Testis (tissue), 3 donors: ENCODE results near the gene TRAK2. TPM values are rescaled to one million over a fixed set of nuclear protein-coding genes. Genes with fewer than 3 reads are reported as not detected.

Experiments
- DNase-seq: peaks from one replicate; pipeline ENCODE4 v3.0.0-alpha.2; 2019
- H3K27ac ChIP-seq, 2 donors: fragments of 200-600 bp; sonication (generic); one replicate each; pipeline ENCODE4 v1.5.1; 2019
- H3K27me3 ChIP-seq: fragments of 200-600 bp; sonication (generic); one replicate; pipeline ENCODE4 v1.5.1; 2019
- H3K36me3 ChIP-seq: fragments of 200-600 bp; sonication (generic); one replicate; pipeline ENCODE4 v1.5.1; 2017; ENCODE audit warnings: low read depth; ENCODE audit errors: missing control alignments
- H3K4me1 ChIP-seq: fragments of 200-600 bp; sonication (generic); one replicate; pipeline ENCODE4 v1.5.1; 2019
- H3K4me3 ChIP-seq, 2 donors: fragments of 200-600 bp; sonication (generic); one replicate each; pipeline ENCODE4 v1.5.1; 2017 to 2019
- H3K9me3 ChIP-seq: fragments of 200-600 bp; sonication (generic); one replicate; pipeline ENCODE4 v1.5.1; 2017
- POLR2A ChIP-seq: fragments of 450-650 bp; IDR thresholded peaks from one replicate; pipeline ENCODE4 v1.6.1; 2017; ENCODE audit warnings: antibody characterized with exemption, mild to moderate bottlenecking, moderate library complexity
- WGBS, 2 donors: methylation state at CpG; one replicate each; pipeline ENCODE4 v1.1.5; 2018; 5-methylcytosine and 5-hydroxymethylcytosine counted together
- intact Hi-C: fragments of 100-400 bp; cut with DNase I; formaldehyde crosslinking; loops from one replicate; pipeline ENCODE4 v1.15.1; 2023; ENCODE audit warnings: low total_unique reads
- polyA plus RNA-seq: library from polyadenylated mRNA; stranded (reverse); fragments of 350-450 nt; fragmentation: Illumina TruSeq; extraction: RNeasy Lipid Tissue Mini Kit (QIAGEN cat#74804); gene quantifications from one replicate; pipeline ENCODE4 v1.2.3, GENCODE V29; 2014; ENCODE audit warnings: low read depth, low replicate concordance; ENCODE audit not compliant: insufficient read depth
- total RNA-seq, 2 donors: library from RNA; depleted of rRNA; stranded (reverse); fragments of >200 nt; gene quantifications; one replicate each; pipeline ENCODE4 v1.2.3, GENCODE V29; 2016
- TF ChIP-seq, protein P1 (sequence below), 3 experiments: fragments of 450-650 bp in 2 of 3; fragments of 200-600 bp in 1 of 3; sonication (generic) in 1 of 3; IDR thresholded peaks; one replicate each; pipeline ENCODE4 v1.5.1; 2016 to 2019; ENCODE audit warnings: antibody characterized with exemption in 3 of 3, mild to moderate bottlenecking in 2 of 3, moderate library complexity in 1 of 3

TRAK2 gene
- total and polyA plus RNA-seq, 3 donors from 2014 or later = 13.7 to 16.7 (median 15.7) TPM

DNA sequence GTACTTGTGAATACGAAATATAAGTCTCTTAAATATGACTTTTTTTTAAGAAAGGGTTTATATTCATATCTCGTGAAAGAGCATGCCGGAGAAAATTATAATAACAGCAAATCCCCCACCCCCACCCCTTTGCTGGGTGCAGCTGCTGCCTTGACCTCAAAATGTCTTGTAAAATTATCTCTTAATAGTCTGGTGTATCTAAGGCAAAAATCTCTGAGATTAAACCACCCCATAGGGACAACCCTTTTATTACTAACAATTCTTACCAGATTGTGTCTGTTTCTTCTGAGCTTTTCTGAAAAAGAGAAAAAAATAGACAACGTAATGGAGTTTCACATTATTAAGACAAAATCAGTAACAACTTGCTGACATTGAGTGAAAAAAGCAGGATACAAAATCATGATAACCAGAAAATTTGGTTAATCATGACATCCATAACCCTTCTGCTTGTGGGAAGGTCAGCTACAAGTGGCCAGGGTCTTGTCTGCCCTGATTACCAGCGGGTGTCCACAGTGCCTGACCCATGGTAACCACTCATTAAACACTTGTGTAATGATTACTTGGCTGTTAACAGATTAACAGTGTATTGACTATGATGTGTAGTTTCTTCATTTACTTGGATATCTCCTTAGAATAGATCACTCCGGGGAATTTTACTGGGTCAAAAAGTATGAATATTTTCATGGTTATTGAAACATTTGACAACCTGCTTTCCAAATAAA lies 1.8 kb upstream of the TRAK2 start:
- intact Hi-C loops = no loop called here
- H3K9me3 ChIP-seq = no peaks in the 10 kb centered on the region
- no peak for TF ChIP-seq POLR2A
- TF ChIP-seq, protein P1, sequence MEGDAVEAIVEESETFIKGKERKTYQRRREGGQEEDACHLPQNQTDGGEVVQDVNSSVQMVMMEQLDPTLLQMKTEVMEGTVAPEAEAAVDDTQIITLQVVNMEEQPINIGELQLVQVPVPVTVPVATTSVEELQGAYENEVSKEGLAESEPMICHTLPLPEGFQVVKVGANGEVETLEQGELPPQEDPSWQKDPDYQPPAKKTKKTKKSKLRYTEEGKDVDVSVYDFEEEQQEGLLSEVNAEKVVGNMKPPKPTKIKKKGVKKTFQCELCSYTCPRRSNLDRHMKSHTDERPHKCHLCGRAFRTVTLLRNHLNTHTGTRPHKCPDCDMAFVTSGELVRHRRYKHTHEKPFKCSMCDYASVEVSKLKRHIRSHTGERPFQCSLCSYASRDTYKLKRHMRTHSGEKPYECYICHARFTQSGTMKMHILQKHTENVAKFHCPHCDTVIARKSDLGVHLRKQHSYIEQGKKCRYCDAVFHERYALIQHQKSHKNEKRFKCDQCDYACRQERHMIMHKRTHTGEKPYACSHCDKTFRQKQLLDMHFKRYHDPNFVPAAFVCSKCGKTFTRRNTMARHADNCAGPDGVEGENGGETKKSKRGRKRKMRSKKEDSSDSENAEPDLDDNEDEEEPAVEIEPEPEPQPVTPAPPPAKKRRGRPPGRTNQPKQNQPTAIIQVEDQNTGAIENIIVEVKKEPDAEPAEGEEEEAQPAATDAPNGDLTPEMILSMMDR (IDR thresholded peaks at IDR 0.05) = no peak
- DNase-seq = no peak
- peak overlapping the region in 1 of 2 donors; percentile 82 for H3K4me3 ChIP-seq
- no peaks in the 10 kb centered on the region for H3K4me1 ChIP-seq
- no peaks in the 10 kb centered on the region for H3K36me3 ChIP-seq
- WGBS, 2 donors = 61 to 70% methylated on average over 6 of the region's 6 CpGs
- H3K27me3 ChIP-seq = no peaks in the 10 kb centered on the region
- H3K27ac ChIP-seq = no peak overlapping the region

DNA sequence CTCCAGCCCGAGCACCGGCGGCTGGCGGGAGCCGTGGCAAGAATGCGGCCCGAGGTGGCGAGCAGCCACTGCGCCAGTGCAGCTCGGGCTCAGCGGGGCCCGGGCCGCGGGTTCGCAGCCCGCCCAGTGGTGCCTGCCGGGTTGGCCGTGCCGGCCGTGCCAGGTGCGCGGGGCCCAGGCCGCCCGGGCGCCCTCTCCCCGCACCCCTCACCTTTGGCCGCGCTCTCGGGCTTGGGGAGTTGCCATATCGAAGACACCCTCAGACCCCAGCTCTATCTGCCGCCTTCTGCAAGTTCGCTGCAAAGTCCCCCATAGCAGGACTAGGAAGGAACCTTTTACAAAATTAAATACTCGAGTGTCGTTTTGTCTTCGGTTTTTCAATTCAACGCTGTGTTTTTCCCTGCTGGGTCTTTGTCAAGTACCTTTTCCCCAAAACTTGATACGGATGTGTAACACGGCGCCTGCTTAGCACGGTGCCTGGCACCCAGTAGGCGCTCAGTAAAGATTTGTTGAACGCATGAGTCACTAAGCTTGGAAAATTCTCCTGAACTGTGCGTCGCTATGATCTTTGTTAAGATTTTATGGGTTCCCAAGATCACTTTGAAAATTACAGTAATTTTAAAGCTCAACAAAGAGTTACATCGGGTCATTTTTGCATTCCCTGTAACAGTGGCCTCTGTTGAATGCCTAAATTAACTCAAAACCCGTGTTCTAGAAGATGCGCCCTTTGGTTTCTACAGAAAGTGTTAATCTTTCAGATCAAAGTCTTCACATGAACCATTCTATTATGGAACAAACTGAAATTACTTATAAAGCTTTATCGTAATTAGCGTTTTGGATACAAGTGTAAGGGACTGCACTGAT lies 1.0 kb upstream of the TRAK2 start:
- Histone ChIP-seq H3K9me3 (no peaks in the 10 kb centered on the region), H3K27ac (peak overlapping the region; percentile 77 to 82), H3K27me3 (no peaks in the 10 kb centered on the region), H3K4me1 (no peaks in the 10 kb centered on the region), H3K36me3 (no peaks in the 10 kb centered on the region), H3K4me3 (peak overlapping the region; percentile 82 to 83)
- TF ChIP-seq, protein P1 (IDR thresholded peaks at IDR 0.05) = peak in 1 of 3 experiments; percentile 7
- TF ChIP-seq POLR2A = no peak
- intact Hi-C loops = no loop called here
- no peak for DNase-seq
- 10 to 16% methylated on average over 21 to 44 of the region's 49 CpGs for WGBS, 2 donors

DNA sequence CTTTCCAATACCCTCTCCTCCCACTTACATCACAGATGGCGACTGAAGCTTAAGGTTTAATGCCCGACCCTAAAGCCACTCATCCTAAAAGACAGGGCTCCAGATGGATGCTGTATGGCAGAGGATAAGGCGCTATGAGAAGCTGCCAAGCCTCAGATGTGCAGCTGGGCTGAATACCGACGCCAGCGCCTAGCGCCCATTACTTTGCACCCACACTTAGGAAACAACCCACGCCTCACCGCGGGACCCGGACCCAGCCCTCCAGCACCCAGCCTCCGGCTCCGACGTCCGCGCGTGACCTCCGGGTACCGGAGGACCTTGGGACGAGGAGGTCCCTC lies 335 bp downstream of the TRAK2 start:
- Histone ChIP-seq H3K27me3 (no peaks in the 10 kb centered on the region), H3K27ac (peak overlapping the region; percentile 77 to 82), H3K4me3 (peak overlapping the region; percentile 82 to 83), H3K4me1 (no peaks in the 10 kb centered on the region), H3K36me3 (no peaks in the 10 kb centered on the region), H3K9me3 (no peaks in the 10 kb centered on the region)
- DNase-seq = no peak
- TF ChIP-seq, protein P1 (IDR thresholded peaks at IDR 0.05) = no peak
- no peak for TF ChIP-seq POLR2A
- intact Hi-C loops = no loop called here
- WGBS, 2 donors = 0 to 1% methylated on average over 14 to 16 of the region's 20 CpGs

DNA sequence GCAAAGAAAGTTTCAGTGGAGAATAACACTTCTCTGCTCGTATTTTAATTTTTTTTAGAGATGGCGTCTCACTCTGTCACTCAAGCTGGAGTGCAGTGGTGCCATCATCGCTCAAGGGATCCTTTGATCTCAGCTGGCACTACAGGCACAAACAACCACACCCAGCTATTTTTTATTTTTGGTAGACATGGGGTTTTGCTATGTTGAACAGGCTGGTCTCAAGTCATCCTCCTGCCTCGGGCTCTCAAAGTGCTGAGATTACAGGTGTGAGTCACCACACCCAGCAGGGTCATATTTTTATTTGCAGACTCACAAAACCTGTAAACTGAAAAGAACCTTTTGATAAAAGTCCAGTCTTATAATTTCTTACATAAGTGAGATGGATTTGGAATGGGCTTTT lies 2.6 kb downstream of the TRAK2 start:
- H3K4me1 ChIP-seq = no peaks in the 10 kb centered on the region

More for the DNA sequence above, 2.6 kb downstream of the TRAK2 start:
- no peak overlapping the region for H3K27ac ChIP-seq
- TF ChIP-seq, protein P1 (IDR thresholded peaks at IDR 0.05) = no peak
- no peak for TF ChIP-seq POLR2A
- no peaks in the 10 kb centered on the region for H3K27me3 ChIP-seq
- no peak overlapping the region for H3K4me3 ChIP-seq
- WGBS, 2 donors = 96% methylated on average over 4 of the region's 4 CpGs
- no peaks in the 10 kb centered on the region for H3K9me3 ChIP-seq
- no peaks in the 10 kb centered on the region for H3K36me3 ChIP-seq
- intact Hi-C loops = no loop called here
- no peak for DNase-seq
